K562 (cell line): ENCODE measurements around the gene TTBK2. TPM values are rescaled to one million over a fixed set of nuclear protein-coding genes. Genes with fewer than 3 reads are reported as not detected.
"Not testable (repeated sequence)": the region's sequence is repeated elsewhere in the genome, so short reads cannot be mapped to it uniquely, and the experiment has no call there.

ENCODE experiments used
- ATAC-seq: fragments of 200-7000 bp; cut with Tn5 transposase; 3 replicates; pipeline ENCODE4 v1.9.1; 2020; ENCODE audit warnings: moderate library complexity
- BruUV-seq: library from RNA; stranded (reverse); fragments of 400-500 nt; replicated peaks from 2 replicates; lab custom pipeline; 2021; lab: Mats Ljungman, UMichigan
- CTCF ChIA-PET: fragments of 300-600 bp; formaldehyde crosslinking; extraction: SDS; loops from one replicate; lab custom pipeline; 2021; ENCODE audit warnings: low intra/inter-chr PET ratio; lab: Yijun Ruan, JAX
- POLR2A ChIA-PET: fragments of 300-600, 350-650 bp; sonication (Branson Sonifier 250); formaldehyde crosslinking; extraction: SDS; loops from one replicate; lab custom pipeline; 2021; ENCODE audit warnings: antibody characterized with exemption, inconsistent platforms; lab: Yijun Ruan, JAX
- DNase-seq, 4 experiments: peaks; one replicate each; pipeline versions ENCODE4 v3.0.0 to v3.0.0-alpha.2; 2011 to 2018; ENCODE audit warnings: low spot score in 3 of 4, mixed read lengths in 3 of 4; ENCODE audit errors: extremely low read depth in 1 of 4
- FAIRE-seq: peaks from 2 replicates; lab custom pipeline; 2011; peaks lifted over from hg19 to GRCh38; lab: Jason Lieb, UNC
- H2AFZ ChIP-seq: 2 replicates; pipeline ENCODE4 v1.6.0; 2011; ENCODE audit warnings: low read depth, low read length, control low read depth, inconsistent platforms
- H3K27ac ChIP-seq: fragments of 200-600 bp; 3 replicates; pipeline ENCODE4 v1.8.0; 2011; ENCODE audit warnings: low read depth, mild to moderate bottlenecking, control low read depth, inconsistent platforms, low read length, moderate library complexity, mixed read lengths; ENCODE audit errors: extremely low read depth
- H3K27me3 ChIP-seq, 2 experiments: fragments of 300-600 bp in 1 of 2; 2 replicates in 1 of 2; 3 replicates in 1 of 2; pipeline versions ENCODE4 v1.6.0 to v1.8.0; 2011; ENCODE audit warnings: inconsistent platforms in 2 of 2, low read length in 2 of 2, mild to moderate bottlenecking in 1 of 2, mixed read lengths in 1 of 2, moderate library complexity in 1 of 2; ENCODE audit not compliant: control insufficient read depth in 2 of 2, insufficient read depth in 2 of 2
- H3K36me3 ChIP-seq: fragments of 300-600 bp; 3 replicates; pipeline ENCODE4 v1.8.0; 2011; ENCODE audit warnings: mild to moderate bottlenecking, low read length, inconsistent platforms; ENCODE audit not compliant: control insufficient read depth, insufficient read depth
- H3K4me1 ChIP-seq, 2 experiments: fragments of 200-600 bp in 1 of 2; replicated peaks in 1 of 2; 2 replicates in 1 of 2; 3 replicates in 1 of 2; pipeline versions ENCODE4 v1.5.1 to v1.8.0; 2011; ENCODE audit warnings: inconsistent platforms in 2 of 2, low read length in 2 of 2, mild to moderate bottlenecking in 1 of 2, mixed read lengths in 1 of 2, moderate library complexity in 1 of 2; ENCODE audit not compliant: control insufficient read depth in 2 of 2, insufficient read depth in 2 of 2
- H3K4me2 ChIP-seq: 2 replicates; pipeline ENCODE4 v1.6.1; 2011; ENCODE audit warnings: low read length, control low read depth, inconsistent platforms, mixed read lengths; ENCODE audit not compliant: insufficient read depth
- H3K4me3 ChIP-seq: fragments of 200-600 bp; sonication (generic), shearing (Covaris generic); 2 replicates; pipeline ENCODE4 v1.5.1; 2016; ENCODE audit warnings: control low read depth, inconsistent platforms
- H3K79me2 ChIP-seq: fragments of 200-600 bp; 3 replicates; pipeline ENCODE4 v1.8.0; 2011; ENCODE audit warnings: low read length, inconsistent platforms; ENCODE audit not compliant: control insufficient read depth, insufficient read depth
- H3K9ac ChIP-seq, 2 experiments: 2 replicates each; pipeline versions ENCODE4 v1.6.0 to v1.6.1; 2011; ENCODE audit warnings: low read depth in 2 of 2, low read length in 2 of 2, control low read depth in 1 of 2, inconsistent platforms in 1 of 2, mild to moderate bottlenecking in 1 of 2, mixed read lengths in 1 of 2; ENCODE audit not compliant: insufficient read depth in 1 of 2
- H3K9me1 ChIP-seq: one replicate; pipeline ENCODE4 v1.6.0; 2011; ENCODE audit warnings: inconsistent platforms, mild to moderate bottlenecking, low read length, moderate library complexity; ENCODE audit not compliant: control insufficient read depth, insufficient read depth
- H3K9me3 ChIP-seq: replicated peaks from 2 replicates; pipeline ENCODE4 v1.5.1; 2011; ENCODE audit warnings: low read depth, low read length, inconsistent platforms; ENCODE audit not compliant: control insufficient read depth, insufficient read depth
- H4K20me1 ChIP-seq: replicated peaks from 2 replicates; pipeline ENCODE4 v1.6.1; 2011; ENCODE audit warnings: low read length, inconsistent platforms, mixed read lengths; ENCODE audit not compliant: control insufficient read depth, insufficient read depth
- CC2D1A ChIP-seq: fragments of 450-650 bp; IDR thresholded peaks from 2 replicates; pipeline ENCODE4 v1.6.1; 2017; ENCODE audit warnings: mild to moderate bottlenecking
- EGR1 ChIP-seq: fragments of 450-650 bp; conservative IDR thresholded peaks from 2 replicates; pipeline ENCODE4 v1.6.1; 2017; ENCODE audit warnings: mild to moderate bottlenecking
- ZNF431 ChIP-seq: sonication (generic); formaldehyde crosslinking; IDR thresholded peaks from 2 replicates; pipeline ENCODE4 v1.8.0; 2022; ENCODE audit warnings: mild to moderate bottlenecking, missing genetic modification reagents
- WGBS: fragments of 100-300 bp; shearing (Covaris generic); methylation state at CpG from one replicate; pipeline ENCODE4 v1.1.6; 2016; ENCODE audit warnings: low coverage, mixed read lengths; ENCODE audit not compliant: insufficient coverage; ENCODE audit errors: missing lambda C conversion rate; 5-methylcytosine and 5-hydroxymethylcytosine counted together
- in situ Hi-C: fragments of 300-500 bp; cut with MboI; formaldehyde crosslinking; loops from 4 replicates; pipeline ENCODE4 v1.15.0; 2018; ENCODE audit warnings: inconsistent platforms, mixed read lengths
- intact Hi-C: fragments of 100-400 bp; cut with micrococcal nuclease; formaldehyde crosslinking; loops from 2 replicates; pipeline ENCODE4 v1.14.2; 2022
- polyA plus RNA-seq, 8 experiments: library from polyadenylated mRNA; depleted of rRNA in 4 of 8; stranded (reverse) in 5 of 8; unstranded in 3 of 8; fragments of >200 nt; fragmentation: Nextera tagmentation in 2 of 8; fragmentation: Illumina TruSeq in 1 of 8; extraction: Ambion mirVana in 2 of 8; extraction: Trizol in 1 of 8; gene quantifications; 2 replicates each; pipeline versions ENCODE4 v1.2.1 to v1.2.3, GENCODE V29; 2011 to 2014; ENCODE audit warnings: inconsistent platforms in 1 of 8, missing spikeins in 1 of 8
- total RNA-seq, 7 experiments: library from RNA; depleted of rRNA in 6 of 7; stranded (reverse); fragments of >200 nt in 6 of 7; fragmentation: Illumina TruSeq in 2 of 7; extraction: Trizol in 2 of 7; gene quantifications; 2 replicates each; pipeline versions ENCODE4 v1.2.1 to v1.2.3, GENCODE V29; 2011 to 2021; ENCODE audit warnings: low replicate concordance in 1 of 7
- TF ChIP-seq, protein P1 (sequence below): fragments of 450-650 bp; IDR thresholded peaks from 2 replicates; pipeline ENCODE4 v1.6.1; 2016; ENCODE audit warnings: mild to moderate bottlenecking

The TTBK2 gene
- total and polyA plus RNA-seq, 9 of the 15 experiments (the other 6 are each of a cell fraction or from before 2014, with no cell fraction given) = 0.89 to 8.0 (median 4.8) TPM

DNA sequence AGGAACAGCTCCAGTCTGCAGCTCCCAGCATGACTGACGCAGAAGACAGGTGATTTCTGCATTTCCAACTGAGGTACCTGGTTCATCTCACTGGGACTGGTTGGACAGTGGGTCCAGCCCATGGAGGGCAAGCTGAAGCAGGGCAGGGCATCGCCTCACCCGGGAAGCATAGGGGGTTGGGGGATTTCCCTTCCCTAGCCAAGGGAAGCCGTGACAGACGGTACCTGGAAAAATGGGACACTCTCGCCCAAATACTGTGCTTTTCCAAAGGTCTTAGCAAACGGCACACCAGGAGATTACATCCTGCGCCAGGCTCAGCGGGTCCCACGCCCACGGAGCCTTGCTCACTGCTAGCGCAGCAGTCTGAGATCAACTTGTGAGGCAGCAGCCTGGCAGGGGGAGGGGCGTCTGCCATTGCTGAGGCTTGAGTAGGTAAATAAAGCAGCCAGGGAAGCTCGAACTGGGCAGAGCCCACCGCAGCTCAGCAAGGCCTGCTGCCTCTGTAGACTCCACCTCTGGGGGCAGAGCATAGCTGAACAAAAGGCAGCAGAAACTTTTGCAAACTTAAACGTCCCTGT, 156.3 kb downstream of the TTBK2 start:
- intact Hi-C loops, H3K9ac ChIP-seq, H3K4me1 ChIP-seq, H3K9me3 ChIP-seq, DNase-seq, H2AFZ ChIP-seq, H3K4me3 ChIP-seq, BruUV-seq, H3K9me1 ChIP-seq, H3K4me2 ChIP-seq, H3K27ac ChIP-seq, FAIRE-seq, H3K27me3 ChIP-seq: not testable (repeated sequence)
- WGBS = 61% methylated on average over 14 of the region's 16 CpGs
- peak; percentile 35; the same call in 1 of the 2 replicates for TF ChIP-seq EGR1
- TF ChIP-seq, all 486 proteins: peak for 1; not testable (repeated sequence) for 485
- H3K36me3 ChIP-seq, in situ Hi-C loops, H4K20me1 ChIP-seq, ATAC-seq, CTCF ChIA-PET, H3K79me2 ChIP-seq: not testable (repeated sequence)
- POLR2A ChIA-PET = interaction anchor here (0.8 kb wide), 1 partner anchor 162 kb away, joined by 3 read pairs; no protein-coding TSS in a partner anchor

DNA sequence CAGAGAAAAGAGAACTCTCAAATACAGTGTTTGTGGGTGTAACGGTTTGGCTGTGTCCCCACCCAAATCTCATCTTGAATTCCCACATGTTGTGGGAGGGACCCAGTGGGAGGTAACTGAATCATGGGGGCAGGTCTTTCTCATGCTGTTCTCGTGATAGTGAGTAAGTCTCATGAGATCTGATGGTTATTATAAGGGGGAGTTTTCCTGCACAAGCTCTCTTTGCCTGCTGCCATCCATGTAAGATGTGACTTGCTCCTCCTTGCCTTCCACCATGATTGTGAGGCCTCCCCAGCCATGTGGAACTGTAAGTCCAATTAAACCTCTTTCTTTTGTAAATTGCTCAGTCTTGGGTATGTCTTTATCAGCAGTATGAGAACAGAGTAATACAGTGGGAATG, 158.8 kb downstream of the TTBK2 start:
- DNase-seq, BruUV-seq, H3K27me3 ChIP-seq, in situ Hi-C loops, H3K9ac ChIP-seq, H3K9me1 ChIP-seq, H2AFZ ChIP-seq, POLR2A ChIA-PET, intact Hi-C loops, H3K4me1 ChIP-seq, FAIRE-seq, H3K4me3 ChIP-seq, CTCF ChIA-PET, H3K36me3 ChIP-seq, H3K27ac ChIP-seq, H3K79me2 ChIP-seq, H3K9me3 ChIP-seq, H4K20me1 ChIP-seq, H3K4me2 ChIP-seq, ATAC-seq: not testable (repeated sequence)
- TF ChIP-seq CC2D1A = peak; percentile 29; the same call in 1 of the 2 replicates
- TF ChIP-seq, protein P1, sequence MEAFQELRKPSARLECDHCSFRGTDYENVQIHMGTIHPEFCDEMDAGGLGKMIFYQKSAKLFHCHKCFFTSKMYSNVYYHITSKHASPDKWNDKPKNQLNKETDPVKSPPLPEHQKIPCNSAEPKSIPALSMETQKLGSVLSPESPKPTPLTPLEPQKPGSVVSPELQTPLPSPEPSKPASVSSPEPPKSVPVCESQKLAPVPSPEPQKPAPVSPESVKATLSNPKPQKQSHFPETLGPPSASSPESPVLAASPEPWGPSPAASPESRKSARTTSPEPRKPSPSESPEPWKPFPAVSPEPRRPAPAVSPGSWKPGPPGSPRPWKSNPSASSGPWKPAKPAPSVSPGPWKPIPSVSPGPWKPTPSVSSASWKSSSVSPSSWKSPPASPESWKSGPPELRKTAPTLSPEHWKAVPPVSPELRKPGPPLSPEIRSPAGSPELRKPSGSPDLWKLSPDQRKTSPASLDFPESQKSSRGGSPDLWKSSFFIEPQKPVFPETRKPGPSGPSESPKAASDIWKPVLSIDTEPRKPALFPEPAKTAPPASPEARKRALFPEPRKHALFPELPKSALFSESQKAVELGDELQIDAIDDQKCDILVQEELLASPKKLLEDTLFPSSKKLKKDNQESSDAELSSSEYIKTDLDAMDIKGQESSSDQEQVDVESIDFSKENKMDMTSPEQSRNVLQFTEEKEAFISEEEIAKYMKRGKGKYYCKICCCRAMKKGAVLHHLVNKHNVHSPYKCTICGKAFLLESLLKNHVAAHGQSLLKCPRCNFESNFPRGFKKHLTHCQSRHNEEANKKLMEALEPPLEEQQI = peak; percentile 20; the same call in 1 of the 2 replicates
- TF ChIP-seq ZNF431 (CRISPR knock-in tag) = peak; percentile 99
- 30% methylated on average over 2 of the region's 2 CpGs for WGBS
